BLaER1 treated with 17β-estradiol and CSF1 and Interleukin-3, amounts not matched to agents 10 nM and 100 nM (cell line): ENCODE results near the gene TMEM204.
A peak's percentile ranks its signal among the peaks of the same experiment; 100 is the strongest.

Experiments used
- H3K27ac ChIP-seq, 11 experiments: shearing (Covaris generic); formaldehyde crosslinking; 2 replicates each; pipeline ENCODE4 v1.8.1; 2022
- H3K27me3 ChIP-seq, 11 experiments: shearing (Covaris generic); formaldehyde crosslinking; 2 replicates each; pipeline ENCODE4 v1.8.1; 2022
- H3K36me3 ChIP-seq, 11 experiments: shearing (Covaris generic); formaldehyde crosslinking; 2 replicates each; pipeline ENCODE4 v1.8.1; 2022
- H3K4me1 ChIP-seq, 10 experiments: shearing (Covaris generic); formaldehyde crosslinking; 2 replicates each; pipeline ENCODE4 v1.8.1; 2022
- H3K4me2 ChIP-seq, 11 experiments: shearing (Covaris generic); formaldehyde crosslinking; 2 replicates each; pipeline ENCODE4 v1.8.1; 2022
- H3K4me3 ChIP-seq, 10 experiments: shearing (Covaris generic); formaldehyde crosslinking; 2 replicates each; pipeline ENCODE4 v1.8.1; 2022
- H3K9ac ChIP-seq, 11 experiments: shearing (Covaris generic); formaldehyde crosslinking; 2 replicates each; pipeline ENCODE4 v1.8.1; 2022
- H3K9me3 ChIP-seq, 11 experiments: shearing (Covaris generic); formaldehyde crosslinking; replicated peaks in 1 of 11; 2 replicates each; pipeline ENCODE4 v1.8.1; 2022
- H4K20me1 ChIP-seq, 11 experiments: shearing (Covaris generic); formaldehyde crosslinking; 2 replicates each; pipeline ENCODE4 v1.8.1; 2022
- Cebpa-rat ChIP-seq, 11 experiments: shearing (Covaris generic); IDR thresholded peaks; 2 replicates each; pipeline ENCODE4 v1.8.1; 2022

Gene TMEM204

DNA sequence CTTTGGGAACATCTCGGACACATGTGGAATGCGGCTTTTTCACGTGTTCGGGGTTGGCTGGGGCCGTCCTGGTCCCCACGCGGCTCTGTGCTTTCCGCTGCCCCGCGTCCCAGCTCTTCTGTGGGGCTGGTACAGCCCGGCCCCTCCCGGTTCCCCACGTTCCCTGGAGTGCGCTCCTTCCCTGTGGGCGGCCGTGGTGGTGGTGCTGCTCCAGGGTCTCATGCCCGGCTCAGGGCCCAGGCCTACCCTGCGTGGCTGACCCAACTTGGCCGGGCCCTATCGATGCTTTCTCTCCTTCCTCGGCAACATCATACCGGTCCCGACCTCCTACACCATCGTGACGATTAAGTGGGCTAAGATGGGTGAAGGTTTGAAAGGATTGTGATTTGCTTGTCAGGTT, 37.0 kb upstream of the TMEM204 start:
- H3K4me3 ChIP-seq: no peak overlapping the region
- H3K36me3 ChIP-seq: peaks cover 64 to 72% (median 70%) of the 10 kb centered on the region in 11 experiments
- peak overlapping the region in 6 of 11 experiments; percentile 93 to 98 (median 96); a peak in 6 of 22 replicates for H3K9ac ChIP-seq
- TF ChIP-seq Cebpa-rat (IDR thresholded peaks at IDR 0.05): no peak
- peaks cover 0 to 74% (median 53%) of the 10 kb centered on the region in 11 experiments; a peak in 17 of 22 replicates for H4K20me1 ChIP-seq
- H3K4me2 ChIP-seq: no peak overlapping the region
- no peak overlapping the region for H3K27ac ChIP-seq
- peaks cover 19 to 33% (median 29%) of the 10 kb centered on the region in 10 experiments for H3K4me1 ChIP-seq
- H3K9me3 ChIP-seq: no peaks in the 10 kb centered on the region
- no peaks in the 10 kb centered on the region for H3K27me3 ChIP-seq

GRCh38 chr16:1497014-1497598, 36.4 kb upstream of the TMEM204 start:
- Histone ChIP-seq H3K4me1 (peaks cover 19 to 33% (median 28%) of the 10 kb centered on the region in 10 experiments), H3K9me3 (no peaks in the 10 kb centered on the region), H3K4me2 (no peak overlapping the region), H3K27ac (no peak overlapping the region), H3K4me3 (no peak overlapping the region), H3K36me3 (peaks cover 71 to 79% (median 76%) of the 10 kb centered on the region in 11 experiments), H3K9ac (peak overlapping the region in 3 of 11 experiments; percentile 93 to 98 (median 97); a peak in 5 of 22 replicates), H4K20me1 (peaks cover 0 to 77% (median 53%) of the 10 kb centered on the region in 11 experiments; a peak in 17 of 22 replicates), H3K27me3 (no peaks in the 10 kb centered on the region)
- TF ChIP-seq Cebpa-rat (IDR thresholded peaks at IDR 0.05): no peak

DNA sequence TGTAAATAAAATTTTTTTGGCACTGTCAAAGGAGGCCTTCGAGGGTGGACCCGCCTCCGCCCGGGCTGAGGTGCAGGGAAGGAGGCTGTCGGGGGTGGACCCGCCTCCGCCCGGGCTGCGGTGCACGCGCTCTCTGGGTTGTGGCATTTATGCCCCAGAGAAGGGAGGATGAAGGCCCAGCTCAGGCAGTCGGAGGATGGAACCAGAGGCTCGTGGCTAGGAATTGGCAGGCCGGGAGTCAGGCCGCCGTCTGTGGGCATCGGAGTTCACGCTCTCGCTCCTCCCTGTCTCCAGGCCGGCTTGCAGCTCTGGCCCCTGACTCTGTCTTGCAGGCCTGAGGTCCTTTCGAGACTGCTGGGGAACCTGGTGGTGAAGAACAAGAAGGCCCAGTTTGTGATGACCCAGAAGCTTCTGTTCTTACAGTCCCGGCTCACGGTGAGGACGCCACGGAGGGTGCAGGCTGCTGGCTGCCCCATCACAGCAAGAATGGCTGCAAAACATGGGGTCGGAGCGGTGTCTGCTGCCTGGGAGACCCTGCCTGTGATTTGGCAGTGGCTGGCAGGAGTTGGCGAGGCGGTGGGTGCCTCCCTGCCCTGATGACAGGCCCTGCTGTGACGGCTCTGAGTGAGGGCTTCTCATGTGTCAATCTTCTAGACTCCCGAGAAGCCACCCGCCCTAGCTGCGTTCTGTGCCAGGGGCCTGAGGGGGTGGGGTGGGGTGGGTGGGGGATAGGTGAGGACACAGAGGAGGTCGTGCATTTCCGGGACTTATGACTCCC, 34.4 kb upstream of the TMEM204 start:
- H3K36me3 ChIP-seq: peaks cover 86 to 98% (median 96%) of the 10 kb centered on the region in 11 experiments

DNA sequence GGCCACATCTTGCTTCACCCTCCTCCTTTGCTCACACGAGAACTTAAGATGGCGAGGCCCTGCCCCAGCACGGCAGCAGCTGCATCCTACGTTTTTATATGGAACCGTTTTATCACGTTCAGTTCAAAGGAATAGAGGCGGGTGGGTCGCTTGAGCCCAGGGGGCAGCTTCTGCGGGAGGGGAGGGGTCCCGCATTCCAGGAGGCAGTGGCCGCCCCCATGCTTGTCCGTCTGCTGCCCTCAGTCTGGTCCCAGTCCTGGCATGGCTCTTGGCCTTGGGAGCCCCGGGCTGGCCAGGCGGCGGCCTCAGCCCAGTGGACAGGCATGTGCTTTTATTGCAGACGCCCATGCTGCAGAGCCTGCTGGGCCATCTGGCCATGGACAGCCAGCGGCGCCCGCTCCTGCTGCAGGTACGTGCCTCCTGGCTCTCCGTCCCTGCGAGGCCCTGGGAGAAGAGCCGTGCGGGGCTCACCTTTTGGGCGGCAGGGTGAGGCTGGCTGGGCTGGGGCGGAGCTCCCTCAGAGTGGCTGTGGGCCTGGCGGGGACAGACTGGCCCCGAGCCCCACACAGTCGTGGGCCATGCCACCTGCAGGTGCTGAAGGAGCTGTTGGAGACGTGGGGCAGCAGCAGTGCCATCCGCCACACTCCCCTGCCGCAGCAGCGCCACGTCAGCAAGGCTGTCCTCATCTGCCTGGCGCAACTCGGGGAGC, 33.6 kb upstream of the TMEM204 start:
- Histone ChIP-seq H3K4me3 (no peak overlapping the region), H3K27ac (no peak overlapping the region), H3K9ac (no peak overlapping the region), H3K4me2 (no peak overlapping the region), H3K9me3 (no peaks in the 10 kb centered on the region), H3K27me3 (no peaks in the 10 kb centered on the region), H3K4me1 (peaks cover 0 to 13% (median 10%) of the 10 kb centered on the region in 10 experiments; a peak in 19 of 20 replicates), H3K36me3 (peaks cover 84 to 95% (median 93%) of the 10 kb centered on the region in 11 experiments), H4K20me1 (peaks cover 0 to 81% (median 45%) of the 10 kb centered on the region in 11 experiments; a peak in 17 of 22 replicates)
- TF ChIP-seq Cebpa-rat (IDR thresholded peaks at IDR 0.05): no peak

More for the DNA sequence above, 34.4 kb upstream of the TMEM204 start:
- no peak overlapping the region for H3K27ac ChIP-seq
- H3K9ac ChIP-seq: peak overlapping the region in 1 of 11 experiments; percentile 28; a peak in 1 of 22 replicates
- H3K4me2 ChIP-seq: no peak overlapping the region
- H3K9me3 ChIP-seq: no peaks in the 10 kb centered on the region
- H3K27me3 ChIP-seq: no peaks in the 10 kb centered on the region
- TF ChIP-seq Cebpa-rat (IDR thresholded peaks at IDR 0.05): no peak
- peaks cover 8 to 22% (median 18%) of the 10 kb centered on the region in 10 experiments for H3K4me1 ChIP-seq
- no peak overlapping the region for H3K4me3 ChIP-seq
- H4K20me1 ChIP-seq: peaks cover 0 to 86% (median 53%) of the 10 kb centered on the region in 11 experiments; a peak in 17 of 22 replicates

GRCh38 chr16:1500465-1501150, 32.9 kb upstream of the TMEM204 start:
- Histone ChIP-seq H3K36me3 (peaks cover 77 to 95% (median 91%) of the 10 kb centered on the region in 11 experiments), H3K4me2 (no peak overlapping the region), H3K27me3 (no peaks in the 10 kb centered on the region), H3K9ac (no peak overlapping the region), H3K4me1 (peaks cover 0 to 6% (median 3%) of the 10 kb centered on the region in 10 experiments; a peak in 7 of 20 replicates), H3K27ac (no peak overlapping the region), H4K20me1 (peaks cover 0 to 81% (median 38%) of the 10 kb centered on the region in 11 experiments; a peak in 17 of 22 replicates), H3K9me3 (no peaks in the 10 kb centered on the region), H3K4me3 (no peak overlapping the region)
- no peak for TF ChIP-seq Cebpa-rat (IDR thresholded peaks at IDR 0.05)

- H3K9me3 ChIP-seq: no peaks in the 10 kb centered on the region
- H3K9ac ChIP-seq: no peak overlapping the region
- peaks cover 0 to 81% (median 31%) of the 10 kb centered on the region in 11 experiments; a peak in 16 of 22 replicates for H4K20me1 ChIP-seq
- no peak overlapping the region for H3K4me3 ChIP-seq
- H3K4me2 ChIP-seq: no peak overlapping the region
- H3K27me3 ChIP-seq: no peaks in the 10 kb centered on the region
- TF ChIP-seq Cebpa-rat (IDR thresholded peaks at IDR 0.05): no peak
- peaks cover 74 to 95% (median 91%) of the 10 kb centered on the region in 11 experiments for H3K36me3 ChIP-seq
- no peaks in the 10 kb centered on the region for H3K4me1 ChIP-seq
- no peak overlapping the region for H3K27ac ChIP-seq
Observed at GRCh38 chr16:1501630-1502029, 31.8 kb upstream of the TMEM204 start.

- no peak overlapping the region for H3K27ac ChIP-seq
- peaks cover 0 to 81% (median 31%) of the 10 kb centered on the region in 11 experiments; a peak in 17 of 22 replicates for H4K20me1 ChIP-seq
- no peak overlapping the region for H3K4me3 ChIP-seq
- no peak for TF ChIP-seq Cebpa-rat (IDR thresholded peaks at IDR 0.05)
- H3K36me3 ChIP-seq: peaks cover 74 to 95% (median 91%) of the 10 kb centered on the region in 11 experiments
- no peaks in the 10 kb centered on the region for H3K9me3 ChIP-seq
- peaks cover 0 to 1% (median 0%) of the 10 kb centered on the region in 10 experiments; a peak in 1 of 20 replicates for H3K4me1 ChIP-seq
- no peak overlapping the region for H3K4me2 ChIP-seq
- no peaks in the 10 kb centered on the region for H3K27me3 ChIP-seq
- H3K9ac ChIP-seq: no peak overlapping the region
Observed at GRCh38 chr16:1502092-1503004, 31.1 kb upstream of the TMEM204 start.
